Spinal cord (tissue), 10 donors: Measurements from ENCODE around the gene ANXA9. TPM values are rescaled to one million over a fixed set of nuclear protein-coding genes. Genes with fewer than 3 reads are reported as not detected.

Source experiments
- DNase-seq, 6 donors: peaks; one replicate each; pipeline versions ENCODE4 v3.0.0 to v3.0.0-alpha.2; 2013 to 2015; ENCODE audit warnings: low spot score in 6 of 6, low read depth in 4 of 6
- H3K27ac ChIP-seq: one replicate; pipeline ENCODE4 v1.5.1; 2013; ENCODE audit warnings: low read depth, low read length, control low read depth
- H3K27me3 ChIP-seq: one replicate; pipeline ENCODE4 v1.6.1; 2013; ENCODE audit warnings: low read length; ENCODE audit not compliant: control insufficient read depth, insufficient read depth
- H3K36me3 ChIP-seq: one replicate; pipeline ENCODE4 v1.6.1; 2013; ENCODE audit warnings: low read length; ENCODE audit not compliant: control insufficient read depth, insufficient read depth
- H3K4me1 ChIP-seq: one replicate; pipeline ENCODE4 v1.6.1; 2013; ENCODE audit warnings: low read length; ENCODE audit not compliant: control insufficient read depth, insufficient read depth
- H3K4me3 ChIP-seq: one replicate; pipeline ENCODE4 v1.5.1; 2013; ENCODE audit warnings: low read depth, low read length, control low read depth
- H3K9me3 ChIP-seq: one replicate; pipeline ENCODE4 v1.6.1; 2013; ENCODE audit warnings: low read length; ENCODE audit not compliant: control insufficient read depth, insufficient read depth
- WGBS: methylation state at CpG from one replicate; pipeline ENCODE4 v1.1.5; 2013; ENCODE audit warnings: missing lambda C conversion rate; ENCODE audit not compliant: insufficient coverage; 5-methylcytosine and 5-hydroxymethylcytosine counted together
- polyA plus RNA-seq, 2 donors: library from polyadenylated mRNA; unstranded; fragments of 120-200 nt; gene quantifications; one replicate each; pipeline ENCODE4 v1.2.1, GENCODE V29; 2013; ENCODE audit not compliant: insufficient read length in 2 of 2
- small RNA-seq: library from RNA; depleted of rRNA; stranded (forward); fragments of <200 nt; gene quantifications from one replicate; pipeline ENCODE3, GENCODE V24; 2014; ENCODE audit warnings: low replicate concordance
- total RNA-seq, 2 donors: library from RNA; depleted of rRNA in 1 of 2; stranded (reverse); fragments of 120-200 nt in 1 of 2; fragments of >200 nt in 1 of 2; gene quantifications; one replicate each; pipeline versions ENCODE4 v1.2.3 to v1.2.4, GENCODE V29; 2013 to 2014
- donor health status: healthy.

The ANXA9 gene
- total and polyA plus RNA-seq, 4 donors = 0.50 to 8.3 (median 4.0) TPM

DNA sequence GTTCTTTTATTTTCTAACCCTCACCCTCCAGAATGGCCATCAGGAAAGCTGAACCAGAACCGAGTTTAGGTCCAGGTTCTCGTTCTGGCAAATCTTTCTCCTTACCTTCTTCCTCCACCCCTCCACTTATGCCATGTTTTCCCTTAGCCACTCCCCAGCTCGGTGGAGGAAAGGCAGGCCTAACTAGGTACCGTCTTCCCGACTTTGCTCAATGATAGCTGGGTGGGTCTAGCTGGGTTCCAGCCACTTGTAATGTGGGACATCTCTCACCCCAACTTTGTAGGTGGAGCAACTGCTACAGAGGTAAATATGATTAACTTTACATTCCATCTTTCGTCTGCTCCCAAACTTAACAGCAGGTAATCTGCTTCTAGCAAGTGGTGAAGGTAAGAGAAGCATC, 54.9 kb downstream of the ANXA9 start:
- peaks cover 25% of the 10 kb centered on the region for H3K36me3 ChIP-seq
- H3K9me3 ChIP-seq = no peaks in the 10 kb centered on the region
- DNase-seq = no peak
- H3K4me3 ChIP-seq = no peak overlapping the region
- WGBS = 79% methylated on average over 4 of the region's 6 CpGs
- H3K27ac ChIP-seq = no peak overlapping the region
- H3K4me1 ChIP-seq = no peaks in the 10 kb centered on the region
- H3K27me3 ChIP-seq = no peaks in the 10 kb centered on the region

DNA sequence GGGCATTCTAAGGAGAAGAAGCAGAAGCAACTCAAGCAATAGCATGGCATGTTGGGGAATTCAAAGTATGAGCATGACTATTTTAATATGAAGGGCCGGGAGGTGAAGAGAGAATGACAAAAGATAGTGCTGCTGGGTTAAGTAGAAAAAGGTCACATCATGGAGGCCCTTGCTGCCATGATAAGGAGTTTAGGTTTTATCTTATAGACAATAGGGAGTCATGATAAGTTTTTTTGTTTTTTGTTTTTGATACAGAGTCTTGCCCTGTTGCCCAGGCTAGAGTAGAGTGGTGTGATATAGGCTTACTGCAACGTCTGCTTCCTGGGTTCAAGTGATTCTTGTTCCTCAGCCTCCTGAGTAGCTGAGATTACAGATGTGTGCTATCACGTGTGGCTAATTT, 57.4 kb downstream of the ANXA9 start:
- 93% methylated on average over 3 of the region's 3 CpGs for WGBS
- Histone ChIP-seq H3K9me3 (no peaks in the 10 kb centered on the region), H3K27me3 (no peaks in the 10 kb centered on the region), H3K27ac (no peak overlapping the region), H3K4me3 (no peak overlapping the region), H3K4me1 (no peaks in the 10 kb centered on the region), H3K36me3 (peaks cover 16% of the 10 kb centered on the region)
- no peak for DNase-seq

DNA sequence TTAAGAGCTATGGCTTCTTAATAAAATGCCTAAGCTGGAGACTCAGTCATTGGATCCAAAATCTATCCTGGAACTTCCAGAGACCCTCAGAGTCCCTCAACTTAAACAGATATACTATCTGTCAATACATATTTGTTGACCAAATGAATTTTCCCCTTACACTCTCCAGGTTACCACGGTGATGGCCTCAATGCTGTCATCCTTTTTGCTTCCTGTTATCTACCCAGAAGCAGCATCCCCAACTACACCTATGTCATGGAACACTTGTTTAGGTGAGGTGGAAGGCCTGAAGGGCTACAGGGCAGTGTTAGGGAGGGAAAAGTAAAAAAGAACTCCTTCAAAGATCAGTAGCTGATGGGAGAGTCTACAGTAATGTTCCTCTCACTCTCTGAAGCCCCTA, 61.1 kb downstream of the ANXA9 start:
- H3K4me1 ChIP-seq = peaks cover 11% of the 10 kb centered on the region

More for the DNA sequence above, 61.1 kb downstream of the ANXA9 start:
- DNase-seq = no peak
- Histone ChIP-seq H3K36me3 (peaks cover 9% of the 10 kb centered on the region), H3K27ac (no peak overlapping the region), H3K4me3 (no peak overlapping the region), H3K9me3 (no peaks in the 10 kb centered on the region), H3K27me3 (no peaks in the 10 kb centered on the region)
- no CpG with 5 or more reads among the region's 1 CpG for WGBS

Small RNA genes within 50 kb of the gene (small RNA-seq; reads per million reads assigned to genes)
- not detected for gene RNU6-884P

Other genes starting within 250 kb of the ANXA9 start
- gene CTSS, start 216.5 kb upstream of the ANXA9 start, total RNA-seq = 10 to 100 TPM; 26.2 to 58.8 TPM
- gene CTSS, start 216.5 kb upstream of the ANXA9 start, polyA plus RNA-seq = 10 to 100 TPM; 10.7 to 15.8 TPM
- 100 to 1,000 TPM in 1 of 2 donors, 10 to 100 TPM in 1; 73.6 to 153 TPM for gene CTSK, start 174.0 kb upstream of the ANXA9 start, total RNA-seq
- gene CTSK, start 174.0 kb upstream of the ANXA9 start, polyA plus RNA-seq = 10 to 100 TPM; 13.9 to 44.5 TPM
- gene ARNT, start 105.7 kb upstream of the ANXA9 start, total RNA-seq = 10 to 100 TPM; 29.3 to 42.7 TPM
- gene ARNT, start 105.7 kb upstream of the ANXA9 start, polyA plus RNA-seq = 10 to 100 TPM; 20.9 to 30.0 TPM
- gene CTXND2, start 95.2 kb upstream of the ANXA9 start, total RNA-seq = under 1 TPM in 1 of 2 donors, not detected in 1; 0.39 TPM
- gene CTXND2, start 95.2 kb upstream of the ANXA9 start, polyA plus RNA-seq = under 1 TPM in 1 of 2 donors, not detected in 1; 0.14 TPM
- 10 to 100 TPM; 39.7 to 58.6 TPM for gene SETDB1, start 55.9 kb upstream of the ANXA9 start, total RNA-seq
- 10 to 100 TPM; 41.2 to 54.3 TPM for gene SETDB1, start 55.9 kb upstream of the ANXA9 start, polyA plus RNA-seq
- gene CERS2, start 7.5 kb upstream of the ANXA9 start, total RNA-seq = 100 to 1,000 TPM; 116 to 224 TPM
- gene CERS2, start 7.5 kb upstream of the ANXA9 start, polyA plus RNA-seq = 100 to 1,000 TPM; 163 to 176 TPM
- gene MINDY1, start 24.6 kb downstream of the ANXA9 start, total RNA-seq = 10 to 100 TPM; 21.9 to 48.1 TPM
- 10 to 100 TPM; 38.2 to 47.5 TPM for gene MINDY1, start 24.6 kb downstream of the ANXA9 start, polyA plus RNA-seq
- 10 to 100 TPM; 18.9 to 29.0 TPM for gene PRUNE1, start 26.2 kb downstream of the ANXA9 start, total RNA-seq
- gene PRUNE1, start 26.2 kb downstream of the ANXA9 start, polyA plus RNA-seq = 10 to 100 TPM; 37.5 to 39.4 TPM
- under 1 TPM; 0.20 to 0.83 TPM for gene BNIPL, start 54.3 kb downstream of the ANXA9 start, total RNA-seq
- gene BNIPL, start 54.3 kb downstream of the ANXA9 start, polyA plus RNA-seq = under 1 TPM; 0.73 to 0.93 TPM
- gene C1orf56, start 65.5 kb downstream of the ANXA9 start, total RNA-seq = 10 to 100 TPM in 1 of 2 donors, 1 to 10 TPM in 1; 4.1 to 11.0 TPM
- gene C1orf56, start 65.5 kb downstream of the ANXA9 start, polyA plus RNA-seq = 10 to 100 TPM; 13.7 to 16.9 TPM
- 10 to 100 TPM; 59.0 to 73.8 TPM for gene CDC42SE1, start 77.3 kb downstream of the ANXA9 start, total RNA-seq
- gene CDC42SE1, start 77.3 kb downstream of the ANXA9 start, polyA plus RNA-seq = 10 to 100 TPM; 86.3 to 89.8 TPM
- gene MLLT11, start 78.1 kb downstream of the ANXA9 start, total RNA-seq = 10 to 100 TPM; 34.2 to 54.3 TPM
- 100 to 1,000 TPM; 182 to 203 TPM for gene MLLT11, start 78.1 kb downstream of the ANXA9 start, polyA plus RNA-seq
- gene GABPB2, start 88.5 kb downstream of the ANXA9 start, total RNA-seq = 10 to 100 TPM; 18.0 to 18.1 TPM
- gene GABPB2, start 88.5 kb downstream of the ANXA9 start, polyA plus RNA-seq = 1 to 10 TPM; 6.2 to 9.3 TPM
- gene SEMA6C, start 164.3 kb downstream of the ANXA9 start, total RNA-seq = 10 to 100 TPM; 10.2 to 16.4 TPM
- 10 to 100 TPM; 34.6 to 47.8 TPM for gene SEMA6C, start 164.3 kb downstream of the ANXA9 start, polyA plus RNA-seq
- 1 to 10 TPM; 4.5 to 5.5 TPM for gene TNFAIP8L2, start 174.4 kb downstream of the ANXA9 start, total RNA-seq
- gene TNFAIP8L2, start 174.4 kb downstream of the ANXA9 start, polyA plus RNA-seq = 1 to 10 TPM; 3.2 to 3.9 TPM
- 10 to 100 TPM; 12.9 to 19.1 TPM for gene LYSMD1, start 183.6 kb downstream of the ANXA9 start, total RNA-seq
- gene LYSMD1, start 183.6 kb downstream of the ANXA9 start, polyA plus RNA-seq = 10 to 100 TPM; 17.9 to 18.7 TPM
- 10 to 100 TPM; 26.1 to 59.3 TPM for gene SCNM1, start 183.9 kb downstream of the ANXA9 start, total RNA-seq
- gene SCNM1, start 183.9 kb downstream of the ANXA9 start, polyA plus RNA-seq = 10 to 100 TPM; 54.8 to 55.8 TPM
- not detected for gene TMOD4, start 193.7 kb downstream of the ANXA9 start, total RNA-seq
- gene TMOD4, start 193.7 kb downstream of the ANXA9 start, polyA plus RNA-seq = 1 to 10 TPM in 1 of 2 donors, not detected in 1; 1.2 TPM
- gene VPS72, start 207.9 kb downstream of the ANXA9 start, total RNA-seq = 10 to 100 TPM; 38.6 to 67.7 TPM
- gene VPS72, start 207.9 kb downstream of the ANXA9 start, polyA plus RNA-seq = 10 to 100 TPM; 91.6 to 93.0 TPM
- 10 to 100 TPM; 44.0 to 59.3 TPM for gene PIP5K1A, start 216.3 kb downstream of the ANXA9 start, total RNA-seq
- gene PIP5K1A, start 216.3 kb downstream of the ANXA9 start, polyA plus RNA-seq = 10 to 100 TPM; 34.9 to 50.9 TPM